Nephron progenitor cell (in vitro differentiated cells): Measurements from ENCODE around the gene BEND7.

Experiments
- DNase-seq: peaks from one replicate; pipeline ENCODE4 v3.0.0; 2021
- H3K27ac Mint-ChIP-seq: 2 replicates; pipeline ENCODE4 v1.8.0; 2021; ENCODE audit warnings: mild to moderate bottlenecking, moderate library complexity, mixed read lengths
- H3K27me3 Mint-ChIP-seq: 2 replicates; pipeline ENCODE4 v1.8.0; 2021; ENCODE audit warnings: mild to moderate bottlenecking, low read depth, mixed read lengths; ENCODE audit not compliant: poor library complexity
- H3K36me3 Mint-ChIP-seq: 2 replicates; pipeline ENCODE4 v1.8.0; 2021; ENCODE audit warnings: low read depth, mixed read lengths
- H3K4me1 Mint-ChIP-seq: 2 replicates; pipeline ENCODE4 v1.8.0; 2021; ENCODE audit warnings: mixed read lengths
- H3K4me3 Mint-ChIP-seq: 2 replicates; pipeline ENCODE4 v1.8.0; 2021; ENCODE audit warnings: mild to moderate bottlenecking, moderate library complexity, mixed read lengths
- H3K9me3 Mint-ChIP-seq: 2 replicates; pipeline ENCODE4 v1.8.0; 2021; ENCODE audit warnings: mild to moderate bottlenecking, moderate library complexity, mixed read lengths
- TF ChIP-seq, protein P1 (sequence below): fragments of 200-600 bp; sonication (generic); IDR thresholded peaks from 2 replicates; pipeline ENCODE4 v1.5.0; 2021; ENCODE audit warnings: antibody characterized with exemption

The BEND7 gene

DNA sequence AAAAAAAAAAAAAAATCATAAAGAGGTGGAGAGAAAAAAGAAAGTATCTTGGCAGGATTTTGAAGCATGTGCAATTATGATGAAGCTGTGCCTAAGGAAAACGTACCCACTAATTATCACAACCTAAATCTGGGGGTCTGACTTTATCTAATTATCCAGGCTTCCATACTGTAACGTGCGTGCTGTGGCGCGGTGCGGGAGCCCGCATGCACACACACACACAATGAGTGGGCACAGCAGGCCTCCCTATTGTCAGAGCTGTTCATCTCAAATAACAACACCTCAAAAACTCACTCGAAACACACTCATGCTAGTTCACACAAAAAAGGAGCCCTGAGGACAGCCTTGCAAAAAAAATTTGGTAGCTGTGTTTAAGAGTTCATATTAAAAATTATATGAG lies 31.9 kb downstream of the BEND7 start:
- peaks cover 12% of the 10 kb centered on the region for H3K36me3 Mint-ChIP-seq
- no peak for DNase-seq
- H3K4me3 Mint-ChIP-seq = no peak overlapping the region
- no peak overlapping the region for H3K27ac Mint-ChIP-seq
- TF ChIP-seq, protein P1, sequence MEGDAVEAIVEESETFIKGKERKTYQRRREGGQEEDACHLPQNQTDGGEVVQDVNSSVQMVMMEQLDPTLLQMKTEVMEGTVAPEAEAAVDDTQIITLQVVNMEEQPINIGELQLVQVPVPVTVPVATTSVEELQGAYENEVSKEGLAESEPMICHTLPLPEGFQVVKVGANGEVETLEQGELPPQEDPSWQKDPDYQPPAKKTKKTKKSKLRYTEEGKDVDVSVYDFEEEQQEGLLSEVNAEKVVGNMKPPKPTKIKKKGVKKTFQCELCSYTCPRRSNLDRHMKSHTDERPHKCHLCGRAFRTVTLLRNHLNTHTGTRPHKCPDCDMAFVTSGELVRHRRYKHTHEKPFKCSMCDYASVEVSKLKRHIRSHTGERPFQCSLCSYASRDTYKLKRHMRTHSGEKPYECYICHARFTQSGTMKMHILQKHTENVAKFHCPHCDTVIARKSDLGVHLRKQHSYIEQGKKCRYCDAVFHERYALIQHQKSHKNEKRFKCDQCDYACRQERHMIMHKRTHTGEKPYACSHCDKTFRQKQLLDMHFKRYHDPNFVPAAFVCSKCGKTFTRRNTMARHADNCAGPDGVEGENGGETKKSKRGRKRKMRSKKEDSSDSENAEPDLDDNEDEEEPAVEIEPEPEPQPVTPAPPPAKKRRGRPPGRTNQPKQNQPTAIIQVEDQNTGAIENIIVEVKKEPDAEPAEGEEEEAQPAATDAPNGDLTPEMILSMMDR = no peak
- H3K9me3 Mint-ChIP-seq = no peaks in the 10 kb centered on the region
- H3K27me3 Mint-ChIP-seq = peaks cover 6% of the 10 kb centered on the region
- peaks cover 6% of the 10 kb centered on the region for H3K4me1 Mint-ChIP-seq

DNA sequence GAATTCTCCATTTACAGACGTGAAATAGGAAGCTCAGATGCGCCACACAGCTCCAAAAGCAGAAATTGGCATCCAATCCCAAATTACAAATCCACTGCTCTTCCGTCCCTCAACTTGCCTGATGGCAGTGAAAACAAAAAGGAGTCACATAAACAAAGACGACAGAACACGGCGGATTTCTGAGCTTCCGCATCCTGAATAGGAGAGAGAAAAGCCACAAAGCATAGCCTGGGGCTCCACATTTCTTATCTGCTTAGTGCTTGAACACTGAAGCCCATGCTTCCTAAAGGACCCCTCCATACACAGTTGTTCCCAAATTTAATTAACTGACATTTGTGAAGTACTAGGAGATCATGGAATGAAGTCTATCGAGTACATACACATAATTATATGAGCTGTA lies 32.6 kb downstream of the BEND7 start:
- H3K27ac Mint-ChIP-seq = no peak overlapping the region
- TF ChIP-seq, protein P1 = no peak
- no peaks in the 10 kb centered on the region for H3K9me3 Mint-ChIP-seq
- H3K4me1 Mint-ChIP-seq = peaks cover 6% of the 10 kb centered on the region
- H3K27me3 Mint-ChIP-seq = peaks cover 6% of the 10 kb centered on the region
- DNase-seq = no peak
- H3K36me3 Mint-ChIP-seq = peaks cover 12% of the 10 kb centered on the region
- no peak overlapping the region for H3K4me3 Mint-ChIP-seq

DNA sequence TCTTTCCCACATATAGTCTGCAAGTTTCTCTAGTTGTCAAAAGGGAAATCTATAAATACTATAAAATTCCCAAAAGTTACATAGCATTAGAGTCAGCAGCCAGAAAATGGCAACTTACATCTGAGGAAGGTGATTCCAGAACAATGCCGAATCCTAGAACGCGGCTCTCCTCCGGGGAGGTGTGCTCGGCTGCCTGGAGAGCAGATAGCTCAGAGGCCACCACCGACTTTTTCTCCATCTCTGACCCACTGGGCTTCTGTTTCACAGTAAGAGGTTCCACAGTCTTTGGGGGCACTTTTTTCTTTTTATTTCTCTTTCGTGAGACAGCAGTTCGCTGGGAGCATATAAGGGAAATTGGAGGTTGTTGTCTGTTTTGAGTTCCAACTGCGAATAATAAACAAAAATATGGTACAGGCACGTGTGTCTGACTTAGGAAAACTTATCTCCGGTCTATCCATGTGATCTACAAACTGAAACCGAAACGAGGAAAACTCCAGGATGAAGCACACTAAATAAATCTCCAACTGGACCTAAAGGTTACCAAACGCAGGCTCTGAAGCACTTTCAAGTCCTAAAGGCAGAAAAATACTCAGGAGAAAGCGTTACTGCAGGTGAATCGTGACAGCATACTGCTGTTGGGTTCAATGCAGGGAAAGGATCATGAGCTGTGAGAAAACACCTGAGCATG lies 36.2 kb downstream of the BEND7 start:
- Mint-ChIP-seq H3K9me3 (no peaks in the 10 kb centered on the region), H3K27me3 (peaks cover 12% of the 10 kb centered on the region), H3K4me1 (peaks cover 6% of the 10 kb centered on the region), H3K4me3 (no peak overlapping the region), H3K36me3 (peaks cover 12% of the 10 kb centered on the region), H3K27ac (no peak overlapping the region)
- no peak for DNase-seq
- TF ChIP-seq, protein P1 = no peak

DNA sequence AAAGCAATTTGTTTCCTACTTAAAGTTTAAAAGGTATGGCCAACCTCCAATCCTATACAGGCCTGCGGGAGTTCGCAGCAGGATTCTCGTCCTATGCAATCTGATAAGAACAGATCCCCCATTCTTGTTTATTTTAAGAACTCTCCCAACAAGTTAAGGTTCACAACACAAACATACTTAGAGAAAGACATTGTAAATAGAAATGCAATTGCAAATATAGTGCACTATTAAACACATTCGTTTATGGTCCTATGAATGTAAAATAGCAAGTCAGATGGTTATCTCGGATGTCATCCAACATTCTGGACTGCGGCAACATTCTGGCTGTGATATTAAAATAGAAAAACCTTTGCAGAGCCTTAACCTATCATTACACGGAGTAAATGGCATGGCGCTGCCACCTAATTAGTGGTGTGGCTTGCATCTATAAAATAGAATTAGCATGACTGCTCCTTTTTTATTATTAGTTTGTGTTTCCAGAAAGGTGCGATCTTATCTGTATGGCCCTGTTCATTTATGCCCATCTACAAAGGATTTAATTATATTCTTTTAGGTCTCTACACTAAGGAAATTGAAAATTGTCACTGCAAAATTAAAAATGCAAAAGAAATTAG lies 37.0 kb downstream of the BEND7 start:
- no peak for DNase-seq
- H3K27ac Mint-ChIP-seq = peak overlapping the region; percentile 32
- peaks cover 12% of the 10 kb centered on the region for H3K27me3 Mint-ChIP-seq
- no peaks in the 10 kb centered on the region for H3K9me3 Mint-ChIP-seq
- TF ChIP-seq, protein P1 = no peak
- H3K4me1 Mint-ChIP-seq = peaks cover 6% of the 10 kb centered on the region
- H3K4me3 Mint-ChIP-seq = no peak overlapping the region
- peaks cover 16% of the 10 kb centered on the region for H3K36me3 Mint-ChIP-seq

DNA sequence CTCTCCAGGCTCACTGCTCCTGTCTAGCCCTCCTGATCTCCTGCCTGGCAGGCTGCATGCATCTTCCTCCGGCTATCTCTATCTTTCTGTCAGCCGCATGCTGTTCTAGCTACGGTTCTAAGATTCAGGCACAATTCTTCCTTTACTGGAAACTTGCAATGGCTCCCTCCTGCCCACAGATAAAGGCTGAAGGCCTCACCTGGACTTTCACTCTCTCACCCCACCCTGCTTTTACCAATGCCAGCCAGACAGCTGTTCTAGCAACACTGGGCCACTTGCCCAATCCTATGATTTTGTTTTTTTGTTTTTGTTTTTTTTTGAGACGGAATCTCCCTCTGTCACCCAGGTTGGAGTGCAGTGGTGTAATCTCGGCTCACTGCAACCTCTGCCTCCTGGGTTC lies 38.3 kb downstream of the BEND7 start:
- Mint-ChIP-seq H3K36me3 (peaks cover 10% of the 10 kb centered on the region), H3K27ac (no peak overlapping the region), H3K27me3 (peaks cover 12% of the 10 kb centered on the region), H3K4me3 (no peak overlapping the region), H3K4me1 (no peaks in the 10 kb centered on the region), H3K9me3 (no peaks in the 10 kb centered on the region)
- no peak for DNase-seq
- TF ChIP-seq, protein P1 = no peak

DNA sequence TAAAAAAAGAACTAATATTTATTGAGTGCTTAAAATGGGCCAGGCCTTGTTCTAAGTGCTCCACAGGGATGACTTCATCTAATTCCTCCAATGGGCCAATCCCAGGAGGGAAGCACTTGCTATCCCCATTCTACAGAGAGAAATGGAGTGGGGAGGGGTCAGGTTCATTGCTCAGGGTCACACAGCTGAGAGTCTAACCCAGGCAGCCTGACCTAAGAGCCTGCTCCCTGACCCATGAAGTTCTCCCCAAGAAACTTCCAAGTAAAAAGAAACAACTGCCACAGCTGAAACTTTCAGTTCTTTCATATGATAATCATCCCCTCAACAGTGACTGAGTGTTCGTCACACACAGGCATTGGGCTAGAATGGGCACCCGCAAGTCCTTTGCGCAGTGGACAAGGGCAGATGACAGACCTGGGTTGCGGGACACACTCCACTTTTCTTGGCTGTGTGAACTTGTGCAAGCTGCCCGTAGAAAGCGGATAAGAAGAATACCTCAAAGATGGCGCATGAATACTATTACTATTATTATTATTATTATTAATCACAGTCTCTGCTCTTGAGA lies 39.7 kb downstream of the BEND7 start:
- TF ChIP-seq, protein P1 = no peak
- Mint-ChIP-seq H3K9me3 (no peaks in the 10 kb centered on the region), H3K36me3 (peaks cover 5% of the 10 kb centered on the region), H3K27me3 (peaks cover 12% of the 10 kb centered on the region), H3K4me3 (no peak overlapping the region), H3K27ac (no peak overlapping the region), H3K4me1 (no peaks in the 10 kb centered on the region)
- DNase-seq = no peak
